K562 (cell line): ENCODE measurements around the gene MAGI2. TPM values are rescaled to one million over a fixed set of nuclear protein-coding genes. Genes with fewer than 3 reads are reported as not detected.

Experiments
- ATAC-seq: fragments of 200-7000 bp; cut with Tn5 transposase; 3 replicates; pipeline ENCODE4 v1.9.1; 2020; ENCODE audit warnings: moderate library complexity
- BruUV-seq: library from RNA; stranded (reverse); fragments of 400-500 nt; replicated peaks from 2 replicates; lab custom pipeline; 2021; lab: Mats Ljungman, UMichigan
- CTCF ChIA-PET: fragments of 300-600 bp; formaldehyde crosslinking; extraction: SDS; loops from one replicate; lab custom pipeline; 2021; ENCODE audit warnings: low intra/inter-chr PET ratio; lab: Yijun Ruan, JAX
- POLR2A ChIA-PET: fragments of 300-600, 350-650 bp; sonication (Branson Sonifier 250); formaldehyde crosslinking; extraction: SDS; loops from one replicate; lab custom pipeline; 2021; ENCODE audit warnings: antibody characterized with exemption, inconsistent platforms; lab: Yijun Ruan, JAX
- DNase-seq, 4 experiments: peaks; one replicate each; pipeline versions ENCODE4 v3.0.0 to v3.0.0-alpha.2; 2011 to 2018; ENCODE audit warnings: low spot score in 3 of 4, mixed read lengths in 3 of 4; ENCODE audit errors: extremely low read depth in 1 of 4
- FAIRE-seq: peaks from 2 replicates; lab custom pipeline; 2011; peaks lifted over from hg19 to GRCh38; lab: Jason Lieb, UNC
- H2AFZ ChIP-seq: 2 replicates; pipeline ENCODE4 v1.6.0; 2011; ENCODE audit warnings: low read depth, low read length, control low read depth, inconsistent platforms
- H3K27ac ChIP-seq: fragments of 200-600 bp; 3 replicates; pipeline ENCODE4 v1.8.0; 2011; ENCODE audit warnings: low read depth, mild to moderate bottlenecking, control low read depth, inconsistent platforms, low read length, moderate library complexity, mixed read lengths; ENCODE audit errors: extremely low read depth
- H3K27me3 ChIP-seq, 2 experiments: fragments of 300-600 bp in 1 of 2; 2 replicates in 1 of 2; 3 replicates in 1 of 2; pipeline versions ENCODE4 v1.6.0 to v1.8.0; 2011; ENCODE audit warnings: inconsistent platforms in 2 of 2, low read length in 2 of 2, mild to moderate bottlenecking in 1 of 2, mixed read lengths in 1 of 2, moderate library complexity in 1 of 2; ENCODE audit not compliant: control insufficient read depth in 2 of 2, insufficient read depth in 2 of 2
- H3K36me3 ChIP-seq: fragments of 300-600 bp; 3 replicates; pipeline ENCODE4 v1.8.0; 2011; ENCODE audit warnings: mild to moderate bottlenecking, low read length, inconsistent platforms; ENCODE audit not compliant: control insufficient read depth, insufficient read depth
- H3K4me1 ChIP-seq, 2 experiments: fragments of 200-600 bp in 1 of 2; replicated peaks in 1 of 2; 2 replicates in 1 of 2; 3 replicates in 1 of 2; pipeline versions ENCODE4 v1.5.1 to v1.8.0; 2011; ENCODE audit warnings: inconsistent platforms in 2 of 2, low read length in 2 of 2, mild to moderate bottlenecking in 1 of 2, mixed read lengths in 1 of 2, moderate library complexity in 1 of 2; ENCODE audit not compliant: control insufficient read depth in 2 of 2, insufficient read depth in 2 of 2
- H3K4me2 ChIP-seq: 2 replicates; pipeline ENCODE4 v1.6.1; 2011; ENCODE audit warnings: low read length, control low read depth, inconsistent platforms, mixed read lengths; ENCODE audit not compliant: insufficient read depth
- H3K4me3 ChIP-seq: fragments of 200-600 bp; sonication (generic), shearing (Covaris generic); 2 replicates; pipeline ENCODE4 v1.5.1; 2016; ENCODE audit warnings: control low read depth, inconsistent platforms
- H3K79me2 ChIP-seq: fragments of 200-600 bp; 3 replicates; pipeline ENCODE4 v1.8.0; 2011; ENCODE audit warnings: low read length, inconsistent platforms; ENCODE audit not compliant: control insufficient read depth, insufficient read depth
- H3K9ac ChIP-seq, 2 experiments: 2 replicates each; pipeline versions ENCODE4 v1.6.0 to v1.6.1; 2011; ENCODE audit warnings: low read depth in 2 of 2, low read length in 2 of 2, control low read depth in 1 of 2, inconsistent platforms in 1 of 2, mild to moderate bottlenecking in 1 of 2, mixed read lengths in 1 of 2; ENCODE audit not compliant: insufficient read depth in 1 of 2
- H3K9me1 ChIP-seq: one replicate; pipeline ENCODE4 v1.6.0; 2011; ENCODE audit warnings: inconsistent platforms, mild to moderate bottlenecking, low read length, moderate library complexity; ENCODE audit not compliant: control insufficient read depth, insufficient read depth
- H3K9me3 ChIP-seq: replicated peaks from 2 replicates; pipeline ENCODE4 v1.5.1; 2011; ENCODE audit warnings: low read depth, low read length, inconsistent platforms; ENCODE audit not compliant: control insufficient read depth, insufficient read depth
- H4K20me1 ChIP-seq: replicated peaks from 2 replicates; pipeline ENCODE4 v1.6.1; 2011; ENCODE audit warnings: low read length, inconsistent platforms, mixed read lengths; ENCODE audit not compliant: control insufficient read depth, insufficient read depth
- CEBPB ChIP-seq: fragments of 450-650 bp; IDR thresholded peaks from 2 replicates; pipeline ENCODE4 v1.6.1; 2016; ENCODE audit warnings: missing genetic modification characterization, missing compliant biosample characterization
- CREM ChIP-seq: IDR thresholded peaks from 2 replicates; pipeline ENCODE4 v1.6.1; 2014; ENCODE audit warnings: antibody characterized with exemption, low read depth
- CTCF ChIP-seq, 3 experiments: IDR thresholded peaks in 2 of 3; conservative IDR thresholded peaks in 1 of 3; 2 replicates each; pipeline ENCODE4 v1.5.1; 2011 to 2012; ENCODE audit warnings: low read length in 3 of 3, mild to moderate bottlenecking in 3 of 3, control low read depth in 2 of 3, improper control_type of control experiment in 1 of 3, inconsistent platforms in 1 of 3, low read depth in 1 of 3, mixed read lengths in 1 of 3, moderate library complexity in 1 of 3; ENCODE audit not compliant: insufficient read depth in 2 of 3
- DMBX1 ChIP-seq: fragments of 250-450 bp; sonication (Bioruptor Pico); IDR thresholded peaks from 2 replicates; pipeline ENCODE4 v1.8.0; 2022; ENCODE audit warnings: inconsistent platforms, mild to moderate bottlenecking, moderate library complexity, borderline replicate concordance
- ID3 ChIP-seq, 2 experiments: fragments of 250-450 bp in 1 of 2; fragments of 450-650 bp in 1 of 2; sonication (Bioruptor Pico) in 1 of 2; IDR thresholded peaks; 2 replicates each; pipeline versions ENCODE4 v1.6.1 to v1.8.0; 2016 to 2021; ENCODE audit warnings: mild to moderate bottlenecking in 2 of 2, moderate library complexity in 2 of 2, missing compliant biosample characterization in 1 of 2, missing genetic modification characterization in 1 of 2
- MECOM ChIP-seq: fragments of 250-450 bp; sonication (Bioruptor Pico); IDR thresholded peaks from 2 replicates; pipeline ENCODE4 v1.8.0; 2022; ENCODE audit warnings: inconsistent platforms
- PHF8 ChIP-seq: fragments of 200-600 bp; sonication (generic); IDR thresholded peaks from 2 replicates; pipeline ENCODE4 v1.6.1; 2012; ENCODE audit warnings: mixed run types, mild to moderate bottlenecking, inconsistent platforms, low read length, moderate library complexity, borderline replicate concordance
- PTBP1 ChIP-seq: fragments of 200-400 bp; formaldehyde crosslinking; IDR thresholded peaks from 2 replicates; pipeline ENCODE4 v1.6.1; 2017; ENCODE audit warnings: low read depth, low read length
- RBM15 ChIP-seq: fragments of 200-400 bp; formaldehyde crosslinking; IDR thresholded peaks from 2 replicates; pipeline ENCODE4 v1.6.1; 2018; ENCODE audit warnings: mild to moderate bottlenecking, low read length, moderate library complexity; ENCODE audit not compliant: insufficient read depth
- RFX5 ChIP-seq: IDR thresholded peaks from 2 replicates; pipeline ENCODE4 v1.6.1; 2011; ENCODE audit warnings: low read depth, mild to moderate bottlenecking, improper control_type of control experiment, low read length
- SIN3A ChIP-seq, 2 experiments: fragments of 150-350 bp in 1 of 2; IDR thresholded peaks; 2 replicates each; pipeline ENCODE4 v1.6.1; 2011 to 2016; ENCODE audit warnings: borderline replicate concordance in 2 of 2, low read depth in 2 of 2, low read length in 2 of 2, mild to moderate bottlenecking in 2 of 2, moderate library complexity in 2 of 2; ENCODE audit not compliant: control insufficient read depth in 1 of 2
- TAF7 ChIP-seq: fragments of 450-650 bp; IDR thresholded peaks from 2 replicates; pipeline ENCODE4 v1.6.1; 2016; ENCODE audit warnings: missing genetic modification characterization, missing compliant biosample characterization
- TSC22D4 ChIP-seq: fragments of 450-650 bp; IDR thresholded peaks from 2 replicates; pipeline ENCODE4 v1.6.1; 2016; ENCODE audit warnings: missing genetic modification characterization, missing biosample characterization, control low read depth
- U2AF1 ChIP-seq: fragments of 200-400 bp; formaldehyde crosslinking; optimal IDR thresholded peaks from 2 replicates; pipeline ENCODE3; 2017; ENCODE audit warnings: mild to moderate bottlenecking, low read depth, low read length, moderate library complexity
- ZFP30 ChIP-seq: fragments of 250-450 bp; sonication (Bioruptor Pico); IDR thresholded peaks from 2 replicates; pipeline ENCODE4 v1.8.0; 2022; ENCODE audit warnings: moderate library complexity, mild to moderate bottlenecking, inconsistent platforms, borderline replicate concordance
- ZFX ChIP-seq: sonication (generic); formaldehyde crosslinking; IDR thresholded peaks from 2 replicates; pipeline ENCODE4 v1.8.0; 2022; ENCODE audit warnings: mild to moderate bottlenecking, missing genetic modification reagents, moderate library complexity
- ZNF586 ChIP-seq: fragments of 450-650 bp; formaldehyde crosslinking; conservative IDR thresholded peaks from 2 replicates; pipeline ENCODE4 v1.4.0; 2020; ENCODE audit warnings: mild to moderate bottlenecking, moderate library complexity
- ZNF655 ChIP-seq: fragments of 250-450 bp; sonication (Bioruptor Pico); IDR thresholded peaks from 2 replicates; pipeline ENCODE4 v1.5.0; 2021
- in situ Hi-C: fragments of 300-500 bp; cut with MboI; formaldehyde crosslinking; loops from 4 replicates; pipeline ENCODE4 v1.15.0; 2018; ENCODE audit warnings: inconsistent platforms, mixed read lengths
- intact Hi-C: fragments of 100-400 bp; cut with micrococcal nuclease; formaldehyde crosslinking; loops from 2 replicates; pipeline ENCODE4 v1.14.2; 2022
- polyA plus RNA-seq, 8 experiments: library from polyadenylated mRNA; depleted of rRNA in 4 of 8; stranded (reverse) in 5 of 8; unstranded in 3 of 8; fragments of >200 nt; fragmentation: Nextera tagmentation in 2 of 8; fragmentation: Illumina TruSeq in 1 of 8; extraction: Ambion mirVana in 2 of 8; extraction: Trizol in 1 of 8; gene quantifications; 2 replicates each; pipeline versions ENCODE4 v1.2.1 to v1.2.3, GENCODE V29; 2011 to 2014; ENCODE audit warnings: inconsistent platforms in 1 of 8, missing spikeins in 1 of 8
- total RNA-seq, 7 experiments: library from RNA; depleted of rRNA in 6 of 7; stranded (reverse); fragments of >200 nt in 6 of 7; fragmentation: Illumina TruSeq in 2 of 7; extraction: Trizol in 2 of 7; gene quantifications; 2 replicates each; pipeline versions ENCODE4 v1.2.1 to v1.2.3, GENCODE V29; 2011 to 2021; ENCODE audit warnings: low replicate concordance in 1 of 7
- TF ChIP-seq, protein P1 (sequence below): fragments of 450-650 bp; formaldehyde crosslinking; IDR thresholded peaks from 2 replicates; pipeline ENCODE4 v1.4.0; 2020; ENCODE audit warnings: mild to moderate bottlenecking, moderate library complexity

The MAGI2 gene
- total and polyA plus RNA-seq, 9 of the 15 experiments (the other 6 are each of a cell fraction or from before 2014, with no cell fraction given), result 0.27 to 1.4 (median 0.70) TPM

DNA sequence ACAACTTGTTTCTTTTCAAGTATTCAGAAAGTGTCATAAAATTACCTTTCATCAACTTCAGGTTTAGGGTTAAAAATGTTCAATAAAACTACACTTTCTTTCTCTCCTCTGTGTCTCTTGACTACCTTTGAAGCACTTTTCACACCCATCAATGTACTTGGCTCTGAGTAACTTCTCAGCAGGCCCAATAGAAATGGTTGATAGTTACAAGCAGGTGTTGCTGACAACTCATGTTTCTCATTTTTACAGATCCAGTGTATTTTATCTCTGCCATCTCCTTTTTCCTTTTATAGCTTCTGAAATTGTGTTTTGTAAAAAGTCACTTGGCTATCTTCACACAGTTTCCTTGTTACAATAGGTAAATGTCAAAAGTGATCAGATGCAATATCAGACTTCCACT lies 1306.9 kb downstream of the MAGI2 start:
- ChIA-PET POLR2A (no interaction called here), CTCF (no interaction called here)
- Histone ChIP-seq H3K4me2 (no peak overlapping the region), H3K9ac (no peak overlapping the region), H3K79me2 (no peaks in the 10 kb centered on the region), H3K9me1 (no peaks in the 10 kb centered on the region), H3K36me3 (no peaks in the 10 kb centered on the region), H4K20me1 (no peaks in the 10 kb centered on the region), H3K27me3 (no peaks in the 10 kb centered on the region), H3K27ac (no peak overlapping the region), H3K9me3 (no peaks in the 10 kb centered on the region), H3K4me1 (no peaks in the 10 kb centered on the region), H2AFZ (no peak overlapping the region), H3K4me3 (no peak overlapping the region)
- in situ Hi-C loops, result no loop called here
- DNase-seq, result no peak
- no peak for ATAC-seq
- FAIRE-seq, result peak; percentile 62
- intact Hi-C loops, result no loop called here
- no TSS peak for BruUV-seq
- TF ChIP-seq ID3 (CRISPR knock-in tag; IDR thresholded peaks at IDR 0.05) (no peak), ID3 (tag; IDR thresholded peaks at IDR 0.05) (no peak), DMBX1 (CRISPR knock-in tag) (no peak), RBM15 (no peak), MECOM (CRISPR knock-in tag) (no peak), PTBP1 (no peak), TAF7 (no peak), CEBPB (tag) (no peak), ZNF586 (CRISPR knock-in tag) (no peak), PHF8 (no peak), ZFX (CRISPR knock-in tag) (no peak), U2AF1 (no peak), RFX5 (no peak), ZNF655 (CRISPR knock-in tag) (no peak), ZFP30 (CRISPR knock-in tag) (no peak), TSC22D4 (tag) (no peak), CREM (no peak), SIN3A (IDR thresholded peaks at IDR 0.05; ENCODE audit: borderline replicate concordance in 2 of 2, control insufficient read depth in 1 of 2, low read depth in 2 of 2, low read length in 2 of 2) (no peak), CTCF (IDR thresholded peaks at IDR 0.05 in 2 of 3, conservative IDR thresholded peaks at IDR 0.05 in 1 of 3; ENCODE audit: insufficient read depth in 2 of 3, low read depth in 1 of 3, low read length in 3 of 3) (no peak)
- TF ChIP-seq, protein P1, sequence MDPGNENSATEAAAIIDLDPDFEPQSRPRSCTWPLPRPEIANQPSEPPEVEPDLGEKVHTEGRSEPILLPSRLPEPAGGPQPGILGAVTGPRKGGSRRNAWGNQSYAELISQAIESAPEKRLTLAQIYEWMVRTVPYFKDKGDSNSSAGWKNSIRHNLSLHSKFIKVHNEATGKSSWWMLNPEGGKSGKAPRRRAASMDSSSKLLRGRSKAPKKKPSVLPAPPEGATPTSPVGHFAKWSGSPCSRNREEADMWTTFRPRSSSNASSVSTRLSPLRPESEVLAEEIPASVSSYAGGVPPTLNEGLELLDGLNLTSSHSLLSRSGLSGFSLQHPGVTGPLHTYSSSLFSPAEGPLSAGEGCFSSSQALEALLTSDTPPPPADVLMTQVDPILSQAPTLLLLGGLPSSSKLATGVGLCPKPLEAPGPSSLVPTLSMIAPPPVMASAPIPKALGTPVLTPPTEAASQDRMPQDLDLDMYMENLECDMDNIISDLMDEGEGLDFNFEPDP (CRISPR knock-in tag), result no peak
